Adrenal gland (tissue), 5 donors: ENCODE results near the gene TEAD4.

Experiments
- CTCF ChIP-seq, 6 experiments: fragments of 450-650 bp in 4 of 6; fragments of 200-600 bp in 2 of 6; sonication (generic) in 1 of 6; IDR thresholded peaks; 1 replicate in 5 of 6; 2 replicates in 1 of 6; pipeline versions ENCODE4 v1.5.1 to v1.8.0; 2016 to 2021; ENCODE audit warnings: antibody characterized with exemption in 6 of 6, mild to moderate bottlenecking in 2 of 6, moderate library complexity in 1 of 6
- POLR2A ChIP-seq, 2 donors: fragments of 450-650 bp; IDR thresholded peaks; one replicate each; pipeline ENCODE4 v1.6.1; 2017; ENCODE audit warnings: antibody characterized with exemption in 2 of 2, mild to moderate bottlenecking in 2 of 2, moderate library complexity in 1 of 2
- donor health status: DM: no; HTN: no; CAD: no.

- TF ChIP-seq CTCF (IDR thresholded peaks at IDR 0.05) = no peak
- no peak for TF ChIP-seq POLR2A (IDR thresholded peaks at IDR 0.05)
These were observed 101.9 kb downstream of the TEAD4 start for GRCh38 chr12:3061059-3061458.
